HG03521 (cell line): ENCODE results near the gene BRF1.
"Not testable (repeated sequence)": the region's sequence is repeated elsewhere in the genome, so short reads cannot be mapped to it uniquely, and the experiment has no call there.

Source experiments
- ATAC-seq: cut with Tn5 transposase; IDR thresholded peaks from one replicate; pipeline ENCODE4 v1.9.1; 2021; ENCODE audit warnings: mild to moderate bottlenecking, moderate library complexity; ENCODE audit not compliant: unreplicated experiment

BRF1 gene

DNA sequence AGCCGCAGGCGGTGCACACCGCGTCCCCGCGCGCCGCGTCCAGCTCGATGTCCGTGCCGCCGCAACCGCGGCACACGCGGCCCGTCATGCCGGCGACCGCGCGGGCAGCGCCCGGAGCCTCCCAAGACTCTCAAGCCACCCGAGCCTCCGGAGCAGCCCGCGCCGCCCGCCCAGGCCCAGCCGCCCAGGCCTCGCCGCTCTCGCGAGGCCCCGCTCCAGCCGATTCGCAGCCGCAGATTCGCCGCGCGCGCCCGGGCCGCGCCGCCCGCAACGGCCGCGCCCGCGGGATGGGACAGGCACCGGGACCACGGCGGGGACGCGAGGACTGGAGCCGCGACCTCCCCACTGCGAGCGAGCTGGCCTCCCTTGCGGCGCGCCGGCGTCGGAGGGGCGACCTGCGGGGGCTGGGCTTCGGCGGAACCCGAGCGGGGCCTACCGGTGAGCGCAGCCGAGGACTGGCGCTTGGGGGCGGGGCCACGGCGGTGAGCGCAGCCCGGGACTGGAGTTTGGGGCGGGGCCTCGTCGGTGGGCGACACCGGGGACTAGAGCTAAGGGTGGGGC, at the start of gene BRF1:
TSS of gene BRF1 (minus strand) at position 460 of the 561 bp plus-strand sequence. CDS start at position 88, 372 bp downstream.
- ATAC-seq: peak; percentile 83

GRCh38 chr14:105349992-105350391, 49.2 kb upstream of the BRF1 start:
- ATAC-seq: no peak

- no peak for ATAC-seq
Measured at GRCh38 chr14:105348945-105349699, 48.3 kb upstream of the BRF1 start.

DNA sequence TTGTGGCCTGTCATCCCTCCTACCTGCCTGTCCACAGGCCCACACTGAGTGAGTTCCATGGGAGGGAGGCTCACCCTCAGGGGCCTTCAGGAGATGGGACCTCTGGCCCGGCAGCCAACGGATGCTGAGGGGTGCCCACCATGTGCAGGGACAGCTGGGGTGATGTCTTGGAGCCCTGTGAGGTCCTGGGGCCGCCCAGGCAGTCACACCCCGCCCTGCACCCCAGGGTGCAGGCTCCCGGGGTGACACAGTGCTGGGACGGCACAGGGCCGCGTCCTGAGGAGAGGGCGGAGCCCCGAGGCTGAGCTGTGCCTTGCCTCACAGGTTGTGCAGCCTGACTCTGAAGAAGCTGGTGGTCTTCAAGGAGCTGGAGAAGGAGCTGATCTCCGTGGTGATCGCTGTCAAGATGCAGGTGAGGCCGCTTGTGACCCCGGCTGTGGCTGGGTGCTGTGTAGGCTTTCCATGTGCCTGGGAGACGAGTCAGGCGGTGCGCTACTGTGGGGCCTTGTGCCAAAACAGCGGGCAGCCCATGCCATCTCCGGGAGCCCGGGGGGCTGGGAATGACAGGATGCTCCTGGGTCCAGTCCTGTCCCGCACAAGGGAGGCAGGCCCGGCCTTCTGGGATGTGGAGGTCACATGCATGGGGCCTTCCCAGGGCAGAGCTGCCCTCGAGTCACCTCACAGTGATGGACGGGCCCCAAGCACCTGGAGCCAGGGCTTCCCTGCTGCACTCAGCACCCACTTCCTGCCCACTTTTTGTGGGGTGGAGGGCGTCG, 47.6 kb upstream of the BRF1 start:
- ATAC-seq: no peak

GRCh38 chr14:105347587-105347968, 46.8 kb upstream of the BRF1 start:
- no peak for ATAC-seq

GRCh38 chr14:105346876-105347586, 46.2 kb upstream of the BRF1 start:
- ATAC-seq: no peak

DNA sequence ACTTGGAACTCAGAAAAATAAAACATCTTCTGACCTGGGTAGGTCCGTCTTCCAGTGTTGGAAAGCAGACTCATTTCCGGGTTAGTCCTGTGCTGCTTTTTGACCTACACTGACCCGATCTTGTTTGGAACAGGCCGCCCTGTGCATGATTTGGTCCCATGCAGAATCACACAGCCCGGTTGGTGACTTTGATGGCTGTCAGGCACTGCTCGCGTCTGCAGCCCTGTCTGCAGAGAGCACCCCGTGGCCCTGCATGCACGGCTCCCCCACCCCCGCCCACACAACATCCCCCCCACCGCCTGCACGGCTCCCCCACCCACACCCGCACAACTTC, 45.4 kb upstream of the BRF1 start:
- no peak for ATAC-seq

GRCh38 chr14:105343194-105343593, 42.4 kb upstream of the BRF1 start:
- no peak for ATAC-seq

DNA sequence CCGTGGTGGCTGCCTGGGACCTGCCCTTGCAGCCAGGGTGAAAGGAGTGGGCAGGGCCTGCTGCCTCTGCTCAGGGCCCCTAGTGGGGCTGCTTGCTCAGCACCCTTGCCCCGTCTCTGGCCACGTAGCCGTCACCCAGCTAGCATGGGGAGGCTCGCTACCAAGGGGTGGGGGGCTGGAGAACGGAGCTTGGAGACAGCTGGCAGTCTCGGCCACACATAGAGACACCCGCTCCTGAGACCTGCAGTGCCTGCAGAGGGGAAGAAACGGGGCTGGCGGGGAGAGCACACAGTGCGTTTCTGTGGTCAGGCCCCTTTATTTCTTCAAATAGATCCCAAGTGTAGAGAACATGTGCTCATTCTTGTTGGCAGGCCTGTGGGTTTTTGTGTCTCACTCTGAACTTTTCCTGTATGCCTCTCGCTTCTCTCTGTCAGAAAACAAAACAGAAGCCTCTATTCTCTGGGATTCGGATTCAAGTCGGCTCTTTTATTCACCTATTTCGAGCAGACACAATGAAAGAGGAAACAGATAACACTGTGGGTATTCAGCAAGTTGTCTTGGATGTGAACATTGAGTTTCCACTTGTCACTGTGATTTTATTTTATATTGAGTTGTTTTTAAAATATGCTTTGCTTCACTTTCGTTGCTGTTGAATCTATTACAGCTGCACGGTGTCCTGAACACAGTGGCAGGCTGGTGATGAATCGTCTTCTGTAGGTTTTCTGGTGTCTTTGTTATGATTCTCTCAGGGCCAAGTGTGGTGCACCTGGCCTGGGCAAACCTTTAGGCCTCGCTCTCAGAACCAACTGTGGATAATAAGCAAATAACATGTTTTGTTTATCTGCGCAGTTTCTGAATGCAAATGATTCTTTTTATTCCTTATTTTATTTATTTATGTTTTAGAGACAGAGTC, 40.3 kb upstream of the BRF1 start:
- ATAC-seq: no peak

DNA sequence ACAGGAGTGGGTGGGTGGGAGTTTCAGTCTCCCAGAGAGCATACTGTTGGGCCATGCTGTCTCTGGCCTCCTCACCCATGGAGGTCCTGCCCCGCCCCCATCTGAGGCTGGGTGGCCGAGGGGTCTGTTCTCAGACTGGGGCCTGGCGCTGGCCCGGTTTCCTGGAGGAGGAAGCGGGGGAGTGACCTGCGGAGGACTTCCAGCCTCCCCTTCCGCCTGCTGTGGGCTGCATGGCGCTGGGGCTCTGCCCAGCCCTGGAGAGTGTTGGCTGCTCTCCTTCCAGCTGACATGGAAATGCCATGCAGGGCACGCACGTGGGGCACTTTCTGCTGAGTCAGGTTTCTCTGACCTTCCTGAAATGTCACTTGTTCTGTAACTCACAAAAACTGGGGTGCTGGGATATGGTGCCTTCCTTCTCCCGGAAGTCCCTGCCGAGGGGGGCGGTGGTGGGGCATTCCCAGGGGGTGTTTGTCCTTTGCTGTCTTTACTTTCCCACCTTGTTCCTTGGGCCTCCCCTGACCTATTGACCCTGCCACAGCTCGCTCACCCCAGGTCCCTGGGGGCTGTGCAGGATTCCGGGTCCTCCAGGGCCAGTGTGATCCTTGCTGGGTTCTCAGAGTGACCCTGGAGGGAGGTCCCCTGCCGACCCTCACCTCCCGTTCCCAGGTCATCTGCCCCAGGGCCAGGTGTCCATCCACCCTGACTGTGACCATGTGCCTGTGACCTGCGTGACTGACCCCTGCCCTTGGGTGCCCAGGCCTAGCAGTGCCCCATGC, 37.4 kb upstream of the BRF1 start:
- no peak for ATAC-seq

GRCh38 chr14:105337433-105337832, 36.6 kb upstream of the BRF1 start:
- no peak for ATAC-seq

GRCh38 chr14:105336477-105337287, 35.9 kb upstream of the BRF1 start:
- no peak for ATAC-seq

- no peak for ATAC-seq
Measured at GRCh38 chr14:105335735-105336476, 35.1 kb upstream of the BRF1 start.

GRCh38 chr14:105335231-105335542, 34.4 kb upstream of the BRF1 start:
- ATAC-seq: not testable (repeated sequence)

DNA sequence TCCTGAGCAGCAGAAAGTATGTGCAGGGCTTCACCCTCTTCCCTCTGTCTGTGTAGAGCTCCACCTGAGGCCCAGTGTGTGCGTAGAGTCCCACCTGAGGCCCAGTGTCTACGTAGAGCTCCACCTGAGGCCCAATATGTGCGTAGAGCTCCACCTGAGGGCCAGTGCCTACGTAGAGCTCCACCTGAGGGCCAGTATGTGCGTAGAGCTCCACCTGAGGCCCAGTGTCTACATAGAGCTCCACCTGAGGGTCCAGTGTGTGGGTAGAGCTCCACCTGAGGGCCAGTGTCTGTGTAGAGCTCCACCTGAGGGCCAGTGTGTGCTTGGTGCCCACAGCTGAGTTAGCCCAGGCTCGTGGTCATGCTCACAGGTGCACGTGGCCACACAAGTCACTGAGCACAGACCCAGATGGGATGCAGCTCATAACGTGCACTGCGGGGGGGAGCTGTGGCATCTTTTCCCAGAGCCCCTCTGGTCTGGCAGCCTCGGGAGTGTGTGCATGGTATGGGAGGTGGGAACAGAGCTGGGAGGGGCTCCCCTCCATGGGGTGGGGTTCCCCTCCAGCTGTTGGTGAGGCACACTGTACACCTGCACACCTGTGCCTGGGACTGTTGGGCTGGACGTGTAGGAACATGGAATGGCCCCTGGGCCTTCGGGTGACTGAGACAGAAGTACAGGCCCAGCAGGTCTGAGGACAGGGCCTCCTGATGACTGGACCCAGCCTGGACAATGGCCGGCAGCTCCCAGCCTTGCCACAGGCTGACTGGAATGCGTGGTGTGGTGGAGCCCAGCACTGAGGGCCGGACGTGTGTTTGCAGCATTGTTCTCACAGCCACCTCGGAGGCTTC, 33.8 kb upstream of the BRF1 start:
- no peak for ATAC-seq

DNA sequence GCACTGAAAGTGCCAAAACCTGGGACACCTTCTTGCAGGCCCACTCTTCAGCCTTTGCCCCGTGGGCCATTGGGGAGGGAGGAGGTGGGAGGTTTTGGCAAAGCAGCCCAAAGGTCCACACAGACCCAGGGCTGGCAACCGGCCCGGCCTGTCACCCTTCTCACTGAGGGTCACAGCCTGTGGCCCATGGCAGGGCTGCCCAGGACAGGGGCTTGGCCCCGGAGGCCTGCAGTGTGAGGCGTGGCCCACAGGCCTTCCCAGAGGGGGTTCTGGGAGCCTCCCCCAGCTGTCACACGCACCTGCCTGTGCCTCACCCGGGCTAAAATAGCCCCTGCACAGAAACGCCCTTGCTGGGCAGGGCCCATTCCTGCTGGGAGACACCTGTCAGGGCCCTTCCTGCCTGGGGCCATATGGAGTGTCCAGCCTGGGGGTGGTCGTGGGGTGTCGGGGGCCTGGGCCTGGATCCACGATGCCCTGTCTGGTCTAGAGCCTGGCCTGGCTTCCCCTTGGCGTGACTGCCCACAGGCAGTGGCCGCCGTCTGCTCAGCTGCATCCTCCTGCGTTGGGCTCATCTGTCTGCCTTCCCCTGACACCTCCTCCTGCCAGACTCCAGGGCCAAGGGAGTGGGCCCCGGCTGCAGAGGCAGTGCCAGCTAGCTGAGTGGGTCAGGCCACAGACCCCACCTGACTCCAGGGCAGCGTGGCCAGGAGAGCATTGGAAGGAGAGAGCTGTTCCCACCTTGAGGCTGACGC, 33.0 kb upstream of the BRF1 start:
- ATAC-seq: no peak

DNA sequence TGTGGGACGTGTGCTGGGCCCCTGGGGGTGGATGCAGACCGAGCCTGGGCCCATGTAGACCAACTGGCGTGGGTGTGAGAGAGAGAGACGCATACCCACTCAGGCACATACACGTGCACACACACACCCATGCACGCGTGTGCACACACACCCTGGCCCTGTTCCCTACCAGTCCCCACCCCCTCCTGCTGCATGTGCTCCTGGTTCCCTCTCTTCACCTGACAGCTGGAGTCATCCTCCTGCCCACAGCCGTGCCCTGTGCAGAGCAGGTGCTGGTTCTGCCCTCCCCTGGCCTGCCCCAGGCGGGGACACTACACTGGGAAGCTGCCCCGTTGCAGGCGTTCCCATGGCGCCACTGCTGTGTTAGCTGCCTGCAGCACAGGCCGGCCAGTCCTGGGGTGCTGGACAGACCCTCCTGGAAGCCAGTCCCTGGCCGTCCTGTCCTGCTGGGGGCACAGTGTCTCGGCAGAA, 32.3 kb upstream of the BRF1 start:
- no peak for ATAC-seq
